Subcutaneous abdominal adipose tissue (tissue), 5 donors: ENCODE measurements around the gene TRIM54.

Experiments
- H3K27ac ChIP-seq: one replicate; pipeline ENCODE4 v1.7.0; 2013; ENCODE audit warnings: low read depth, mild to moderate bottlenecking, inconsistent platforms, low read length, moderate library complexity
- H3K27me3 ChIP-seq, 5 donors: one replicate each; pipeline ENCODE4 v1.7.0; 2013; ENCODE audit warnings: low read length in 5 of 5, inconsistent platforms in 1 of 5; ENCODE audit not compliant: control insufficient read depth in 5 of 5, insufficient read depth in 4 of 5
- H3K36me3 ChIP-seq, 5 donors: one replicate each; pipeline ENCODE4 v1.7.0; 2013; ENCODE audit warnings: low read length in 5 of 5; ENCODE audit not compliant: control insufficient read depth in 5 of 5, insufficient read depth in 5 of 5
- H3K4me1 ChIP-seq, 5 donors: one replicate each; pipeline ENCODE4 v1.7.0; 2013; ENCODE audit warnings: low read length in 5 of 5, mild to moderate bottlenecking in 3 of 5, moderate library complexity in 1 of 5; ENCODE audit not compliant: control insufficient read depth in 5 of 5, insufficient read depth in 5 of 5
- H3K4me3 ChIP-seq, 5 donors: one replicate each; pipeline ENCODE4 v1.7.0; 2013; ENCODE audit warnings: low read length in 5 of 5, low read depth in 1 of 5
- H3K9ac ChIP-seq, 5 donors: one replicate each; pipeline ENCODE4 v1.7.0; 2013; ENCODE audit warnings: low read length in 5 of 5, mild to moderate bottlenecking in 4 of 5, moderate library complexity in 3 of 5
- H3K9me3 ChIP-seq, 5 donors: one replicate each; pipeline ENCODE4 v1.7.0; 2013; ENCODE audit warnings: low read length in 5 of 5; ENCODE audit not compliant: control insufficient read depth in 5 of 5
- donor health status: healthy.
- donor health status: healthy.
- donor health status: healthy.
- donor health status: healthy.
- donor health status: healthy.

Gene TRIM54

DNA sequence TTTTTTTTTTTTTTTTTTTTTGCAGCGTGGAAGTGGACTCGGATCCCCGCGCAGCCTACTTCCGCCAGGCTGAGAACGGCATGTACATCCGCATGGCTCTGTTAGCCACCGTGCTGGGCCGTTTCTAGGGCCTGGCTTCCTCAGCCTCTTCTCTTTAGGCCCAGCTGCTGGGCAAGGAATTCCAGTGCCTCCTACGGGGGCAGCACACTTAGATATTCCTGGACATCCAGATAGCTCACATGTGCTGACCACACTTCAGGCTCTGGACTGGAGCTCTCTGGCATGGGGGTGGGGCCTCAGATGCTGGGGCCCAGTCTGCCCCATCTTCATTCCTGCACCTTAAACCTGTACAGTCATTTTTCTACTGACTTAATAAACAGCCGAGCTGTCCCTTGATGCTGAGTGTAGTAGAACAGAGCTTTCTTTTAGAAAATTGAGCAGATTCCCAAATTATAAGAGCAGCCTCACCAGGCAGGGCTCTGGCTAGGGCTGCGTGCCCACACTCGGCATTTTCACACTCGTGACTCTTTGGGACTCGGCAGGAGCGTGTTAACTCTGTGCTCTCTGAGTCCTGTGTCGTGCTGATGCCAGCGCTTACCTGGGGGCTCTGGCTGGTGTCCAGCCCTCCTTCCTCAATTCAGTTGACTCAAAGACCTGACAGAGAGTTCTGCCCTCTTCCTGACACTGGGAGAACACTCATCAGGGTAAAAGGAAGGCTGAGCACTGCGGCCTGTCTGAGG is 38.7 kb upstream of the TRIM54 start:
- no peaks in the 10 kb centered on the region for H3K27me3 ChIP-seq
- no peaks in the 10 kb centered on the region for H3K9me3 ChIP-seq
- no peak overlapping the region for H3K4me3 ChIP-seq
- no peak overlapping the region for H3K27ac ChIP-seq
- no peak overlapping the region for H3K9ac ChIP-seq
- H3K36me3 ChIP-seq: peaks cover 0 to 61% (median 59%) of the 10 kb centered on the region in 5 donors
- H3K4me1 ChIP-seq: no peaks in the 10 kb centered on the region

DNA sequence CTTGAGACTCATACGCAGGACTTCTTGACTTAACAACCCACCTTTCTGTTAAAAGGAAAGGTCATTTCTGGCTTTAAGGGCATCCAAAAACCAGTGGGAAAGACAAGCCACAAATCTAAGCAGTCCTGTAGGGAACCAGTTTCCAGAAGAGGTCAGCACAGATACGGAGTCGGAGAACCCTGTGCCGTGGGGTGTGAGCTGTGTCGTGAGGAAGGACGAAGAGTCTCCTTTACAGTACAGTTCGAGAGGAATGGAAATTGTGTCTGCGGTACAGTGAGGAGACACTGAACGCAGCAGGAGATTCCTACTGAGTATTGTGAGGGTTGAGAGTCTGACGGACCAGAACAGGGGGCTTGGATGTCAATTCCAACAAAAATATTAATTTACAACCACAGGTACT is 37.1 kb upstream of the TRIM54 start:
- peaks cover 0 to 1% (median 0%) of the 10 kb centered on the region in 5 donors for H3K4me1 ChIP-seq
- H3K4me3 ChIP-seq: no peak overlapping the region
- H3K27ac ChIP-seq: no peak overlapping the region
- H3K9ac ChIP-seq: no peak overlapping the region
- peaks cover 0 to 46% (median 45%) of the 10 kb centered on the region in 5 donors for H3K36me3 ChIP-seq
- no peaks in the 10 kb centered on the region for H3K9me3 ChIP-seq
- peaks cover 5 to 11% (median 10%) of the 10 kb centered on the region in 5 donors for H3K27me3 ChIP-seq

DNA sequence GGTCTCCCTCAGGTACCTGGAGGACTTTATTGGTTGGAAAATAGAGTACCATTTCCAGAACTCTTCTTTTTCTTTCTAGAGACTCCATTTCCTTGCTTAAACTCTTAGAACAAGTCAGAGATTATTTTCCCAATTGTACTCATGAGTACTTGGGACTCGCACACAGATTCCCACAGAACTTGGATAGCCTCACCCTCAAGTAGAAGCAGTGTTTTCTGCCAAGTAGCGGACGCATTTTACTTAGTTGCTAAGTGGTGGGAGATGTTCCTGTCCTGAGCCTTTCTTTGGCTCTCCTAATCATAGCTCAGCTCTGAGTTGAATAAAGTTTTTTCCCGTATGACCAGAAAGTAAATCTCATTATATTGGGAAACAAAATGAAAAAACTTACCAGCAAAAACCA is 36.6 kb upstream of the TRIM54 start:
- Histone ChIP-seq H3K27ac (no peak overlapping the region), H3K4me1 (peaks cover 0 to 6% (median 0%) of the 10 kb centered on the region in 5 donors), H3K9ac (no peak overlapping the region)

DNA sequence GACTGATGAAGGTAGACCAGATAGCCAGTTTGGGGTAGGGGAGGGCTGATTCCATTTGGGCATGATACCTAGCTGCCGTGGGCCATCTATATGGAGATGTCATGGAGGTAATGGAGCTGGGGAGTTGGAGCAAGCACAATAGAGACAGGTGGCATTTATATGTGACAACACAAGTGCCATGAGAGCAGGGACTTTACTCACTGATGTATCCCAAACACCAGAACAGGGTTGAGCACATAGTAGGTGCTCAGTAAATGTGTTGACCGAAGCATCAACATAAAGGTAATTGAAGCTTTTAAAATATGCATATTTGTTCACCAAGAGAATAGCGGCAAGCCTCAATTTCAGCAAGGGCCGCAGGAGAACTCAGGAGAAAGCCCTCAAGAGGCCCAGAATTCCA is 34.3 kb upstream of the TRIM54 start:
- peaks cover 0 to 6% (median 0%) of the 10 kb centered on the region in 5 donors for H3K4me1 ChIP-seq
- H3K9me3 ChIP-seq: no peaks in the 10 kb centered on the region
- peaks cover 11 to 32% (median 26%) of the 10 kb centered on the region in 5 donors for H3K27me3 ChIP-seq
- H3K36me3 ChIP-seq: peaks cover 0 to 18% (median 17%) of the 10 kb centered on the region in 5 donors
- no peak overlapping the region for H3K9ac ChIP-seq
- no peak overlapping the region for H3K27ac ChIP-seq
- no peak overlapping the region for H3K4me3 ChIP-seq

More for the DNA sequence above, 36.6 kb upstream of the TRIM54 start:
- H3K27me3 ChIP-seq: peaks cover 6 to 16% (median 14%) of the 10 kb centered on the region in 5 donors
- peaks cover 0 to 40% (median 40%) of the 10 kb centered on the region in 5 donors for H3K36me3 ChIP-seq
- no peaks in the 10 kb centered on the region for H3K9me3 ChIP-seq
- H3K4me3 ChIP-seq: no peak overlapping the region

DNA sequence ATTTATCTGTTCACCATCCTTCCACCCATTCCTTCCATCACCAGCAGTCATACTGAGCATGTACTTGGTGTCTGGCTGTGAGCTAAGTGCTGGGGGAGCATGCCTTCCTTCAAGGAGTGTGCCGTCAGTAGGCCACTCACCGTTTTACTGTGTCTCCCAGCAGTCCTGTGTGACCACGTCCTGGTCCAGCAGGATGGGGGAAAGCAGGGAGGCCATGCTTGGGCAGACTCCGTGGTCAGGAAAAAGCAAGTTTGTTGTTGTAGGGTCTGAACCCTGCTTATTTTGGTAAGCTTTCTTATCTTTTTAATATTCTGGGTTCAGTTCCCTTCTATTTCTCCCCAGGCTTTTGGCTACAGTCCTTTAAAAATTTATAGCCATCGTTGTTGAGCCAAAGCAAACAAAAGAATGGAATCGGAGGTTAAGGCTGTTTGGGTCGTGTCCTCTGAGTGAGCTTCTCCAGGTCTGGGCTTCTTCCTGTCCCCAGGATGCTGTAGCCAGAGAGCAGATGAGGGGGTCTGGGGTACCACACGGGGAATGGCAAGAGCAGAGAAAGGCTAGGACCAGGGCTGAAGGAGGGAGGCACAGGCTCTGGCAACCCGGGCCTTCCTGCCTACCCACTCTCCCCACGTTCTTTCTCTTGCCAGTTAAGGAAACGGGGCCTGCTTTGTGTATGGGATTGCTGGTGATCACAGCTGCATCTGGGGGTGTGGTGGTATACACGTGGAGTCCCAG is 32.9 kb upstream of the TRIM54 start:
- H3K27ac ChIP-seq: no peak overlapping the region
- peaks cover 0 to 6% (median 0%) of the 10 kb centered on the region in 5 donors for H3K4me1 ChIP-seq
- H3K9ac ChIP-seq: no peak overlapping the region
- H3K36me3 ChIP-seq: peaks cover 0 to 3% (median 3%) of the 10 kb centered on the region in 5 donors
- H3K4me3 ChIP-seq: no peak overlapping the region
- H3K27me3 ChIP-seq: peaks cover 11 to 36% (median 30%) of the 10 kb centered on the region in 5 donors
- H3K9me3 ChIP-seq: no peaks in the 10 kb centered on the region

DNA sequence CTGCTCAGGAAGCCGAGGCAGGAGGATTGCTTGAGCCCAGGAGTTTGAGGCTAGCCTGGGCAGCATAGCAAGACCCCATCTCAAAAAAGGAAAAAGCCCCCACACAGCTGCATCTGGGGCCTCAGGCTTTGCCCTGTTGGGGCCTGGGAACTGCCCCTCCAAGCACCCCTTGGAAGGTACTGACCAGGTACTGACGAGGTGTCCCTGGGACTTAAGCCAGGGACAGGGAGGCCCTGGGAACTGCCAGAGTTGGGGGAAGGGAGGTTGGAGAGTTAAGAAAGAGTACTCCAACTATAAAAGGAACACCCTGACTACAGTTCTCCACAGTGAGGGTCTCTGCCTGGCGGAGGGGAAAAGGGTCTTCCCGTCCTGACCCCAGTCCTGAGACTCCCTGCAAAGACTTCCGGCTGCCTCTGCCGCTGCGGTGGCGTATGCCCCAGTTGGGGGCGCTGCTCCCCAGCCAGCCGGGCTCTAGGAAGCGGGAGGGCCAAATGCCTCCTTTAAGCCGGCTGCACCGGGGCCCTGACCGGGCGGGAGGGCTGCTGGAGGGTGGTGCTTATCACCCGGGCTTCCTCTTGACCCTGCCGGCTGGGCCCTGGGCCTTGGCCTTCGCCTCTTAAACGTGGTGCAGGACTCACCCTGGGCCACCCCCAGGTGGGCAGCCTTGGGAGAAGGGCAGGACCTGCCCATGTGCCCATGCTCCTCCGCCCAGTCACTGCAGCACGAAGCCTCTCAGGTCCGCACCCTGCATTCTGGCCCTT is 32.2 kb upstream of the TRIM54 start:
- no peak overlapping the region for H3K9ac ChIP-seq
- H3K27me3 ChIP-seq: peaks cover 14 to 38% (median 35%) of the 10 kb centered on the region in 5 donors
- H3K27ac ChIP-seq: no peak overlapping the region
- H3K36me3 ChIP-seq: no peaks in the 10 kb centered on the region
- H3K9me3 ChIP-seq: no peaks in the 10 kb centered on the region
- H3K4me1 ChIP-seq: peaks cover 0 to 6% (median 0%) of the 10 kb centered on the region in 5 donors
- no peak overlapping the region for H3K4me3 ChIP-seq

DNA sequence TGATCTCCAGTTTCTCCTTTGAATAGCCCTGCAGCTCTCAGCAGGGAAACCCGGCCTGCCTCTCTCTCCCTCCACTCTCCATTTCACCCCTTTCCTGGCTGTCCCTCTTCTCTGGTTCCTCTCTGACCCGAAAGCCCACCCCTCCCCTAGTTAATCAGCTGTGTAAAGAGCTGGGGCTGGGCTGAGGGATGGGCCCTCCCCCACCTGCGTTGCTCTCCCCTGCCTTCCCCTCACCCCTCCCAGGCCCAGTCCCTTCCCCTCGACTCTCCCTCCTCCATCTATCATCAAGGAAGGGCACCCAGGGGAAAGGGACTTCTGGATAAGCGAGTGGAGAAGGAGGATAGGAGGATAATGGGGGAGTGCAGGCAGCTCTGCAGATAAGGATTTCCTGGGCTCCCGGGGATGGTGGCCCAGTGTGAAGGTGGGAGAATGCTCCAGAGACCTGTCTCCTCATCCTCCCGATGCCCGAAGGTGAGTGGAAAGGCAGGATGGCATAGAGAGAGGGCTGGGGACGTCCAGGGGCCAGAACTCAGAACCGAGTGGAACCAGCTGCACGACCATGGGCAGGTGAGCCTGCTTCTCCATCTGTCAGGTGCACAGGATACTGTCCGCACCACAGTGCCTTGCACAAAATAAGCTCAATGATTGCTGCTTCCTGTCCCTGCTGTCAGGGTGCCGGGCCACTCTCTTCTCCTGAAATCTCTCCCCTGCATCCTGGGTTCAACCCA is 31.4 kb upstream of the TRIM54 start:
- Histone ChIP-seq H3K4me3 (no peak overlapping the region), H3K27ac (no peak overlapping the region), H3K36me3 (no peaks in the 10 kb centered on the region), H3K9me3 (no peaks in the 10 kb centered on the region), H3K27me3 (peaks cover 14 to 40% (median 38%) of the 10 kb centered on the region in 5 donors), H3K4me1 (peaks cover 0 to 6% (median 0%) of the 10 kb centered on the region in 5 donors), H3K9ac (no peak overlapping the region)

DNA sequence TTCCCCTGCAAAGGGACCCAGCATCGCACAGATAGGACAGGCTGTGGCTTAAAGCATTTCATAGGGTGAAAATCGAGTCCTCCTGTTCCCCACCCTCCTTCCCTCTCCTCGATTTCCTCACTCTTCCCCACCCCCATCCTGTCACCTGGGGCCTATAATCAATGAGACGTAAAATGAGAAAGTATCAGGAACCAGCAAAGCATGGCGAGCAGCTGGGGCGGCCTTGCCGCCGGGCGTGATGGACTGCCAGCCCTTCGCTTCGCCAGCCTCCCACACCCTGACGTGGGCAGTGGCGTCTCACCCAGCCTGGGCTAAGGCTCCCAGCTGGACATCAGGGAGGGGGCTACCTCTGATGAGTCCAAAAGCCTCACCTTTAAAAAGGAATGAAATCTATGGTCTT is 30.5 kb upstream of the TRIM54 start:
- Histone ChIP-seq H3K27me3 (peaks cover 19 to 47% (median 47%) of the 10 kb centered on the region in 5 donors), H3K4me1 (peaks cover 0 to 6% (median 0%) of the 10 kb centered on the region in 5 donors), H3K27ac (no peak overlapping the region), H3K9ac (no peak overlapping the region), H3K4me3 (no peak overlapping the region), H3K9me3 (no peaks in the 10 kb centered on the region), H3K36me3 (no peaks in the 10 kb centered on the region)

DNA sequence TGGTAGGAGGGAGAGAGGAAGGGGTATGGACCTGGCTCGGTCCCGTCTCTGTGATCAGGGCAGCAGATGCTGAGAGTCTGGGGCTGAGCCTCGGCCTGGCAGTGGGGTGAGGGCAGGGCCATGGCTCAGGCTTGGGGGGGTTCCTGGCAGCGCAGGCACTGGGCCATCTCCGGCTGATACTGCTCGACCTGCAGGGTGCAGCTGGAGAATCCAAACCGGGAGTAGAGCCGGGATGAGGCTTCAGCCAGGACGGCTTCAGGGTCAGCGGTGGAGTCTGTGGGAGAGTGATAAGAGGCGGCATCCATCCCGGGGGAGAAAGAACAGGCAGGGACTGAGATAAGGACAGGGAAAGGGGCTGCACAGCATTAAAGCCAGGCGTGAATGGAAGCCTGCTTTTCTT is 27.0 kb upstream of the TRIM54 start:
- Histone ChIP-seq H3K27me3 (peaks cover 19 to 64% (median 58%) of the 10 kb centered on the region in 5 donors), H3K4me1 (peaks cover 0 to 4% (median 0%) of the 10 kb centered on the region in 5 donors), H3K27ac (no peak overlapping the region), H3K36me3 (no peaks in the 10 kb centered on the region), H3K9ac (no peak overlapping the region), H3K4me3 (no peak overlapping the region), H3K9me3 (no peaks in the 10 kb centered on the region)
